Measurements from ENCODE around the gene ADCY10.

GRCh38 chr1:167915569-167915968 lies 1.6 kb upstream of the ADCY10 start:
- TF ChIP-seq CTCF (IDR thresholded peaks at IDR 0.05; ENCODE audit: low read length): no peak
- TF ChIP-seq EZH2 (IDR thresholded peaks at IDR 0.05; ENCODE audit: borderline replicate concordance, low read length): no peak

Data from OCI-LY1 (cell line).